ENCODE data around the gene RBM4.
A peak's percentile ranks its signal among the peaks of the same experiment; 100 is the strongest.

RBM4 gene

DNA sequence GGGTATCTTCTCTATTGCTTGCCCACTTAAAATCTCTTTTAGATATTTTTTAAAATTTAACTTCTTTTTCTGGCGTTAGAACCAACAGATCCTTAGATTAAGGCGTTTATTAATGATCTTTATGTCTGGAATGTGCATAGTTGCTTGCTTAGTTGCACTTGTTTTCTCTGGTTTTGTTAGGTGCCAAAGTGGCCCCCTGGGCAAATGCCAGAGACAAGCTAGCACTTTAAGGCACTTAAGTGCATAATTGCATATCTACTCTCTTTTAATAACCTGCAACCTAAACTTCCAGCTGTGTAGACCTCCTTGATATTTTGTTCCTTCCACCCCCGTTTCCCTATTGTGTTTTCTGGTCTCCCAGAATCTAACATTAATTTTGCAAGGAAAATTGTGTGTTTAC is 3.3 kb downstream of the RBM4 start:
- no peaks in the 10 kb centered on the region for H3K27me3 ChIP-seq (ENCODE audit: insufficient read depth, low read length)
- peaks cover 5% of the 10 kb centered on the region; the same call in 1 of the 2 replicates for H4K20me1 ChIP-seq (ENCODE audit: insufficient read depth, low read length)
- peak overlapping the region; percentile 100 for H3K4me2 ChIP-seq (ENCODE audit: low read length)
- peaks cover 51% of the 10 kb centered on the region for H3K4me1 ChIP-seq (ENCODE audit: insufficient read depth, low read length, severe bottlenecking)
- no peak overlapping the region; the same call in 1 of the 2 replicates for H3K9ac ChIP-seq (ENCODE audit: low read length)
- no peak for TF ChIP-seq EZH2 (IDR thresholded peaks at IDR 0.05; ENCODE audit: borderline replicate concordance, low read length)
- TF ChIP-seq, protein P1, sequence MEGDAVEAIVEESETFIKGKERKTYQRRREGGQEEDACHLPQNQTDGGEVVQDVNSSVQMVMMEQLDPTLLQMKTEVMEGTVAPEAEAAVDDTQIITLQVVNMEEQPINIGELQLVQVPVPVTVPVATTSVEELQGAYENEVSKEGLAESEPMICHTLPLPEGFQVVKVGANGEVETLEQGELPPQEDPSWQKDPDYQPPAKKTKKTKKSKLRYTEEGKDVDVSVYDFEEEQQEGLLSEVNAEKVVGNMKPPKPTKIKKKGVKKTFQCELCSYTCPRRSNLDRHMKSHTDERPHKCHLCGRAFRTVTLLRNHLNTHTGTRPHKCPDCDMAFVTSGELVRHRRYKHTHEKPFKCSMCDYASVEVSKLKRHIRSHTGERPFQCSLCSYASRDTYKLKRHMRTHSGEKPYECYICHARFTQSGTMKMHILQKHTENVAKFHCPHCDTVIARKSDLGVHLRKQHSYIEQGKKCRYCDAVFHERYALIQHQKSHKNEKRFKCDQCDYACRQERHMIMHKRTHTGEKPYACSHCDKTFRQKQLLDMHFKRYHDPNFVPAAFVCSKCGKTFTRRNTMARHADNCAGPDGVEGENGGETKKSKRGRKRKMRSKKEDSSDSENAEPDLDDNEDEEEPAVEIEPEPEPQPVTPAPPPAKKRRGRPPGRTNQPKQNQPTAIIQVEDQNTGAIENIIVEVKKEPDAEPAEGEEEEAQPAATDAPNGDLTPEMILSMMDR (IDR thresholded peaks at IDR 0.05; ENCODE audit: low read length): no peak
- H3F3A ChIP-seq (ENCODE audit: insufficient read depth, low read length): peaks cover 8% of the 10 kb centered on the region
- H2AFZ ChIP-seq (ENCODE audit: low read length): no peak overlapping the region
- H3K9me3 ChIP-seq (ENCODE audit: low read length): no peaks in the 10 kb centered on the region
- H3K4me3 ChIP-seq (ENCODE audit: low read depth, low read length, poor library complexity, severe bottlenecking): peak overlapping the region; percentile 96
- no peak overlapping the region for H3K27ac ChIP-seq (ENCODE audit: low read depth, low read length, poor library complexity, severe bottlenecking)
- peaks cover 86% of the 10 kb centered on the region for H3K79me2 ChIP-seq (ENCODE audit: insufficient read depth, low read length)
- no peaks in the 10 kb centered on the region for H3K9me2 ChIP-seq (ENCODE audit: low read depth, low read length)
- H3K36me3 ChIP-seq (ENCODE audit: insufficient read depth, low read length): peaks cover 85% of the 10 kb centered on the region

DNA sequence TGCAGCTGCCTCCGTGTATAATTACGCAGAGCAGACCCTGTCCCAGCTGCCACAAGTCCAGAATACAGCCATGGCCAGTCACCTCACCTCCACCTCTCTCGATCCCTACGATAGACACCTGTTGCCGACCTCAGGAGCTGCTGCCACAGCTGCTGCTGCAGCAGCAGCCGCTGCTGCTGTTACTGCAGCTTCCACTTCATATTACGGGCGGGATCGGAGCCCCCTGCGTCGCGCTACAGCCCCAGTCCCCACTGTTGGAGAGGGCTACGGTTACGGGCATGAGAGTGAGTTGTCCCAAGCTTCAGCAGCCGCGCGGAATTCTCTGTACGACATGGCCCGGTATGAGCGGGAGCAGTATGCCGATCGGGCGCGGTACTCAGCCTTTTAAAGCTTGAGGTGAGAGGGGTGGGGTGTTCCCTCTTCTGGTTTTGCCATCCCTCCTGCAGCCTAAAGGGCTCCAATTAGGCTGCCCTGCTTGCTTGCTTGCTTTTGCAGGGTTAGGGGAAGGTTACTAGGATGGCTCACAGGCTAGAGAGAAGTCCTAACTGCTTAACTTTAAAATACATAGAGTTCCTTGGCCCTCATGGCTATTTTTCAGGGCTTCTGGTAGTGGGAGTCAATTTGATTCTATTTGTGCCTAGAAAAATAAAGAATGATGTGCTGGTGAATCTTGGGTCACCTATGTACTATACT is 5.4 kb downstream of the RBM4 start:
- no peak overlapping the region for H3K4me2 ChIP-seq (ENCODE audit: low read length)
- H3K4me3 ChIP-seq (ENCODE audit: low read depth, low read length, poor library complexity, severe bottlenecking): no peak overlapping the region
- no peak overlapping the region for H2AFZ ChIP-seq (ENCODE audit: low read length)
- TF ChIP-seq, protein P1 (IDR thresholded peaks at IDR 0.05; ENCODE audit: low read length): no peak
- no peak for TF ChIP-seq EZH2 (IDR thresholded peaks at IDR 0.05; ENCODE audit: borderline replicate concordance, low read length)
- H3K9me2 ChIP-seq (ENCODE audit: low read depth, low read length): no peaks in the 10 kb centered on the region
- H3K36me3 ChIP-seq (ENCODE audit: insufficient read depth, low read length): peaks cover 100% of the 10 kb centered on the region
- H3K9me3 ChIP-seq (ENCODE audit: low read length): no peaks in the 10 kb centered on the region
- H3K27ac ChIP-seq (ENCODE audit: low read depth, low read length, poor library complexity, severe bottlenecking): no peak overlapping the region
- H3K9ac ChIP-seq (ENCODE audit: low read length): no peak overlapping the region
- H3K27me3 ChIP-seq (ENCODE audit: insufficient read depth, low read length): no peaks in the 10 kb centered on the region
- H3F3A ChIP-seq (ENCODE audit: insufficient read depth, low read length): no peaks in the 10 kb centered on the region
- peaks cover 38% of the 10 kb centered on the region for H3K4me1 ChIP-seq (ENCODE audit: insufficient read depth, low read length, severe bottlenecking)
- peaks cover 91% of the 10 kb centered on the region for H3K79me2 ChIP-seq (ENCODE audit: insufficient read depth, low read length)
- peaks cover 5% of the 10 kb centered on the region; the same call in 1 of the 2 replicates for H4K20me1 ChIP-seq (ENCODE audit: insufficient read depth, low read length)

DNA sequence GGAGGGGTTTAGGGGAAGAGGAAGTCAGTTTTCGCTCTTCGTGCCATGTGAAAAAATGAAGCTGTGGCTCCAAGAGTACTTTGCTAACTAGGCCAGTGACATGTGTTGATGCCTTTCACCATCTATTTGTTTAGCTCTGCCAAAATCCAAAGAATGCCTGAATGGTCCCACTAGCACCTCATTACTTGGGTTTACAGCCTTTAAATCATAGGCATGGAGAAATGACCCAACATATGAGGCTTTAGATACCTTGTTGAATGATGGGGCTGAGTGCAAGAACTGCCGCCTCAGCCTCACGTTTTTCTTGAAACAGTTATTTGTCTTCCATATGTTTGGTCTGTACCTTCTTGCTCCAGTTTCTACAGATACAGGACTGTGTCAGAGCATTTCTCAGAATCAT is 8.3 kb downstream of the RBM4 start:
- Histone ChIP-seq H3K27me3 (ENCODE audit: insufficient read depth, low read length) (no peaks in the 10 kb centered on the region), H3K79me2 (ENCODE audit: insufficient read depth, low read length) (peaks cover 78% of the 10 kb centered on the region), H3K27ac (ENCODE audit: low read depth, low read length, poor library complexity, severe bottlenecking) (no peak overlapping the region), H3K9ac (ENCODE audit: low read length) (no peak overlapping the region), H3K9me2 (ENCODE audit: low read depth, low read length) (no peaks in the 10 kb centered on the region), H3K36me3 (ENCODE audit: insufficient read depth, low read length) (peaks cover 95% of the 10 kb centered on the region), H4K20me1 (ENCODE audit: insufficient read depth, low read length) (peaks cover 2% of the 10 kb centered on the region; the same call in 1 of the 2 replicates), H3K4me1 (ENCODE audit: insufficient read depth, low read length, severe bottlenecking) (peaks cover 11% of the 10 kb centered on the region), H3K9me3 (ENCODE audit: low read length) (no peaks in the 10 kb centered on the region), H3K4me3 (ENCODE audit: low read depth, low read length, poor library complexity, severe bottlenecking) (no peak overlapping the region), H3K4me2 (ENCODE audit: low read length) (no peak overlapping the region), H3F3A (ENCODE audit: insufficient read depth, low read length) (no peaks in the 10 kb centered on the region), H2AFZ (ENCODE audit: low read length) (no peak overlapping the region)
- no peak for TF ChIP-seq EZH2 (IDR thresholded peaks at IDR 0.05; ENCODE audit: borderline replicate concordance, low read length)
- TF ChIP-seq, protein P1 (IDR thresholded peaks at IDR 0.05; ENCODE audit: low read length): no peak

Data from OCI-LY1 (cell line).